Measurements from ENCODE around the gene BTRC. TPM values are rescaled to one million over a fixed set of nuclear protein-coding genes. Genes with fewer than 3 reads are reported as not detected.
A peak's percentile ranks its signal among the peaks of the same experiment; 100 is the strongest.

The BTRC gene
- total RNA-seq, 1 experiment from 2014 or later = 5.7 TPM

- ChIA-PET POLR2A (ENCODE audit: unreplicated experiment) (interaction anchor here (0.7 kb wide), 1 partner anchor 17 kb away, joined by 5 read pairs; no protein-coding TSS in a partner anchor), CTCF (no interaction called here)
- TF ChIP-seq, protein P1, sequence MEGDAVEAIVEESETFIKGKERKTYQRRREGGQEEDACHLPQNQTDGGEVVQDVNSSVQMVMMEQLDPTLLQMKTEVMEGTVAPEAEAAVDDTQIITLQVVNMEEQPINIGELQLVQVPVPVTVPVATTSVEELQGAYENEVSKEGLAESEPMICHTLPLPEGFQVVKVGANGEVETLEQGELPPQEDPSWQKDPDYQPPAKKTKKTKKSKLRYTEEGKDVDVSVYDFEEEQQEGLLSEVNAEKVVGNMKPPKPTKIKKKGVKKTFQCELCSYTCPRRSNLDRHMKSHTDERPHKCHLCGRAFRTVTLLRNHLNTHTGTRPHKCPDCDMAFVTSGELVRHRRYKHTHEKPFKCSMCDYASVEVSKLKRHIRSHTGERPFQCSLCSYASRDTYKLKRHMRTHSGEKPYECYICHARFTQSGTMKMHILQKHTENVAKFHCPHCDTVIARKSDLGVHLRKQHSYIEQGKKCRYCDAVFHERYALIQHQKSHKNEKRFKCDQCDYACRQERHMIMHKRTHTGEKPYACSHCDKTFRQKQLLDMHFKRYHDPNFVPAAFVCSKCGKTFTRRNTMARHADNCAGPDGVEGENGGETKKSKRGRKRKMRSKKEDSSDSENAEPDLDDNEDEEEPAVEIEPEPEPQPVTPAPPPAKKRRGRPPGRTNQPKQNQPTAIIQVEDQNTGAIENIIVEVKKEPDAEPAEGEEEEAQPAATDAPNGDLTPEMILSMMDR (conservative IDR thresholded peaks at IDR 0.05; ENCODE audit: low read depth, low read length) = no peak
- TF ChIP-seq EZH2 (IDR thresholded peaks at IDR 0.05; ENCODE audit: low read length, unreplicated experiment) = no peak
- DNase-seq (no peak), ATAC-seq (no peak)
- H3F3A ChIP-seq (ENCODE audit: low read length, unreplicated experiment) = no peaks in the 10 kb centered on the region
- H3K36me3 ChIP-seq (ENCODE audit: low read depth, low read length) = no peaks in the 10 kb centered on the region
- H3K79me2 ChIP-seq (ENCODE audit: low read length) = no peaks in the 10 kb centered on the region
- H3K27ac ChIP-seq (ENCODE audit: low read length) = no peak overlapping the region
- no peaks in the 10 kb centered on the region for H3K27me3 ChIP-seq (ENCODE audit: low read length)
- H3K4me2 ChIP-seq (ENCODE audit: low read length) = no peak overlapping the region
- H4K20me1 ChIP-seq (ENCODE audit: low read length) = no peaks in the 10 kb centered on the region
- no peaks in the 10 kb centered on the region for H3K9me2 ChIP-seq (replicated peaks; ENCODE audit: low read length)
- no TSS peak for BruUV-seq (replicated peaks)
- H2AFZ ChIP-seq (ENCODE audit: low read length) = no peak overlapping the region
- H3K9ac ChIP-seq (ENCODE audit: low read length) = no peak overlapping the region
- H3K4me3 ChIP-seq (ENCODE audit: low read length) = no peak overlapping the region
- no peaks in the 10 kb centered on the region for H3K4me1 ChIP-seq (ENCODE audit: insufficient read depth, low read length)
- H3K9me3 ChIP-seq (ENCODE audit: low read length) = no peaks in the 10 kb centered on the region
- intact Hi-C loops (cut with micrococcal nuclease) = no loop called here
These were observed 98.6 kb downstream of the BTRC start for GRCh38 chr10:101452593-101452992.

- H3K9ac ChIP-seq (ENCODE audit: low read length) = no peak overlapping the region
- no peaks in the 10 kb centered on the region for H4K20me1 ChIP-seq (ENCODE audit: low read length)
- no peak overlapping the region for H3K4me2 ChIP-seq (ENCODE audit: low read length)
- no peaks in the 10 kb centered on the region for H3K79me2 ChIP-seq (ENCODE audit: low read length)
- no peak overlapping the region for H3K27ac ChIP-seq (ENCODE audit: low read length)
- no peak overlapping the region for H3K4me3 ChIP-seq (ENCODE audit: low read length)
- H3K36me3 ChIP-seq (ENCODE audit: low read depth, low read length) = no peaks in the 10 kb centered on the region
- H3K27me3 ChIP-seq (ENCODE audit: low read length) = no peaks in the 10 kb centered on the region
- H3K4me1 ChIP-seq (ENCODE audit: insufficient read depth, low read length) = no peaks in the 10 kb centered on the region
- POLR2A ChIA-PET (ENCODE audit: unreplicated experiment) = interaction anchor here (0.7 kb wide), 1 partner anchor 16 kb away, joined by 5 read pairs; no protein-coding TSS in a partner anchor
- CTCF ChIA-PET = no interaction called here
- TF ChIP-seq EZH2phosphoT487 (IDR thresholded peaks at IDR 0.05; ENCODE audit: borderline replicate concordance, low read length) (no peak), EZH2 (IDR thresholded peaks at IDR 0.05; ENCODE audit: low read length, unreplicated experiment) (no peak)
- TF ChIP-seq, protein P1 (conservative IDR thresholded peaks at IDR 0.05; ENCODE audit: low read depth, low read length) = no peak
- DNase-seq (no peak), ATAC-seq (no peak)
- H3K9me3 ChIP-seq (ENCODE audit: low read length) = no peaks in the 10 kb centered on the region
- no TSS peak for BruUV-seq (replicated peaks)
- no peaks in the 10 kb centered on the region for H3K9me2 ChIP-seq (replicated peaks; ENCODE audit: low read length)
- intact Hi-C loops (cut with micrococcal nuclease) = no loop called here
- no peaks in the 10 kb centered on the region for H3F3A ChIP-seq (ENCODE audit: low read length, unreplicated experiment)
- no peak overlapping the region for H2AFZ ChIP-seq (ENCODE audit: low read length)
These were observed 99.4 kb downstream of the BTRC start for GRCh38 chr10:101453318-101453717.

DNA sequence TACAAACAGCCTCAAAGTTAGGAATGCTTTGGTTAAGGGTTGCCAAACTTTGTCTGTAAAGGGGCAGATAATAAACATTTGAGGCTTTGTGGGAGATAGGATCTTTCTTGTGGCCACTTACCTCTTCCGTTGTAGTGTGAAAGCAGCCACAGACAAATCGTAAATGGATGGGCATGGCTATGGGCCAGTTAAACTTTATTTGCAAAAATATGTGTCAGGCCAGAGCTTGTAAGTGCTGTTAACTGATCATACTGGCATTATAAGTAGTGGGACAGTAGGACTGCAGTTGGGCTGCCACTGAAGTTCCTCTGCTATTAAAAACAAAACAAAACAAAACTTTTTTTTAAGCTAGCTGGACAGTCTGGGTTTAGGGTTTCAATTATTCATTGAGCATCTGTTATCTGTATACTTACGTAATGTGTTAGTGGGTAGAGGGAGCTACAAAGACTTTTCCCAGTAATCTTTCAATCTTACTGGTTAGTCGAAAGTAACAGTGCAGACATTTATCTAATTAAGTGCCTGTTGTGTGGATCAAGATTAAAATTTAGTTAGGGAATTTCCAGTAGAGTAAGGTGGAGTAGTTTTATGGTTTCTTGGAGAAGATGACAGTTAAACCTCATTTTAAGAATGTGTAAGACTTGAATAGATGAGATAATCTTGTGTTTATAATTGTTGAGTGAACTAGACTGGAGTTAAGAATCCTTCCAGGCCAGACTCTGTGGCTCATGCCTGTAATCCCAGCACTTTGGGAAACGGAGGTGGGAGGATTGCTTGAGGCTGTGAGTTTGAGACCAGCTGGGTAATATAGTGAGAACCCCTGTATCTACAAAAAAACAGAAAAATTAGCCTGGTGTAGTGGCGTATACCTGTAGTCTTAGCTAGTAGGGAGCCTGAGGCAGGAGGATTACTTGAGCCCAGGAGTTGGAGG lies 100.1 kb downstream of the BTRC start:
- CTCF ChIA-PET = no interaction called here
- TF ChIP-seq EZH2phosphoT487 (IDR thresholded peaks at IDR 0.05; ENCODE audit: borderline replicate concordance, low read length) (no peak), EZH2 (IDR thresholded peaks at IDR 0.05; ENCODE audit: low read length, unreplicated experiment) (no peak)
- TF ChIP-seq, protein P1 (conservative IDR thresholded peaks at IDR 0.05; ENCODE audit: low read depth, low read length) = no peak
- no peaks in the 10 kb centered on the region for H3K9me2 ChIP-seq (replicated peaks; ENCODE audit: low read length)
- no TSS peak for BruUV-seq (replicated peaks)
- no peak overlapping the region for H3K27ac ChIP-seq (ENCODE audit: low read length)
- DNase-seq = peak; percentile 16
- H3K4me1 ChIP-seq (ENCODE audit: insufficient read depth, low read length) = no peaks in the 10 kb centered on the region
- no peaks in the 10 kb centered on the region for H3K27me3 ChIP-seq (ENCODE audit: low read length)
- H3K36me3 ChIP-seq (ENCODE audit: low read depth, low read length) = no peaks in the 10 kb centered on the region
- no peaks in the 10 kb centered on the region for H3K79me2 ChIP-seq (ENCODE audit: low read length)
- no peaks in the 10 kb centered on the region for H3F3A ChIP-seq (ENCODE audit: low read length, unreplicated experiment)
- ATAC-seq = no peak
- H3K4me2 ChIP-seq (ENCODE audit: low read length) = no peak overlapping the region
- intact Hi-C loops (cut with micrococcal nuclease) = no loop called here
- POLR2A ChIA-PET (ENCODE audit: unreplicated experiment) = no interaction called here
- H3K9me3 ChIP-seq (ENCODE audit: low read length) = no peaks in the 10 kb centered on the region
- H4K20me1 ChIP-seq (ENCODE audit: low read length) = no peaks in the 10 kb centered on the region
- H2AFZ ChIP-seq (ENCODE audit: low read length) = no peak overlapping the region
- H3K4me3 ChIP-seq (ENCODE audit: low read length) = no peak overlapping the region
- H3K9ac ChIP-seq (ENCODE audit: low read length) = no peak overlapping the region

Data from PC-3 (cell line).